ENCODE results near the gene HAUS7. TPM values are rescaled to one million over a fixed set of nuclear protein-coding genes. Genes with fewer than 3 reads are reported as not detected.

Gene HAUS7
- total RNA-seq, 1 experiment from 2014 or later = 59.9 TPM

DNA sequence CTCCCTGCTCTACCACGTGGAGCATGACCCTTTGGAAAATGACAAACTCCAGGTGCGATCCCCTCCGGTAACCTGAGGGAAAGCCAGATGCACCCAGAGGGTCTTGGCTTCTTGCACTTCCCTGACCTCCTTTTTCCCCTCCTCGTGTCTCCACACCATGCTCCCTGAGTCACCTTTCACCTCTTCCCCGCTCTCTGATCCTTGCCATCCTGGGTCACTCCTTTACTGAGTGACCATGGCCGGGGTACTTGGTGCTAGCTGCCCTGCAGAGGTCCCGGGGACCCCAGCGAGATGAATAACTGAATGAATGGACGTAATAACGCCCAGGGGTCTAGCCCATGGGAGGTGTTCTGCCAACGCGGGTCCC lies 59.5 kb downstream of the HAUS7 start:
- Histone ChIP-seq H3K4me3 (ENCODE audit: low read depth in 2 of 2, low read length in 2 of 2) (peak overlapping the region; percentile 36 to 43), H3K4me1 (ENCODE audit: control insufficient read depth, insufficient read depth, low read length) (no peaks in the 10 kb centered on the region), H3K27ac (ENCODE audit: low read length) (no peak overlapping the region), H3K27me3 (ENCODE audit: control insufficient read depth, insufficient read depth, low read length) (no peaks in the 10 kb centered on the region; the same call in 1 of the 2 replicates), H3K9me3 (ENCODE audit: control insufficient read depth, insufficient read depth, low read depth, low read length) (no peaks in the 10 kb centered on the region), H3K36me3 (ENCODE audit: control insufficient read depth, insufficient read depth, low read length) (no peaks in the 10 kb centered on the region)
- intact Hi-C loops (cut with micrococcal nuclease; ENCODE audit: unreplicated experiment) = no loop called here
- no peak for DNase-seq (ENCODE audit: low read depth, low spot score)
- TF ChIP-seq, protein P1, sequence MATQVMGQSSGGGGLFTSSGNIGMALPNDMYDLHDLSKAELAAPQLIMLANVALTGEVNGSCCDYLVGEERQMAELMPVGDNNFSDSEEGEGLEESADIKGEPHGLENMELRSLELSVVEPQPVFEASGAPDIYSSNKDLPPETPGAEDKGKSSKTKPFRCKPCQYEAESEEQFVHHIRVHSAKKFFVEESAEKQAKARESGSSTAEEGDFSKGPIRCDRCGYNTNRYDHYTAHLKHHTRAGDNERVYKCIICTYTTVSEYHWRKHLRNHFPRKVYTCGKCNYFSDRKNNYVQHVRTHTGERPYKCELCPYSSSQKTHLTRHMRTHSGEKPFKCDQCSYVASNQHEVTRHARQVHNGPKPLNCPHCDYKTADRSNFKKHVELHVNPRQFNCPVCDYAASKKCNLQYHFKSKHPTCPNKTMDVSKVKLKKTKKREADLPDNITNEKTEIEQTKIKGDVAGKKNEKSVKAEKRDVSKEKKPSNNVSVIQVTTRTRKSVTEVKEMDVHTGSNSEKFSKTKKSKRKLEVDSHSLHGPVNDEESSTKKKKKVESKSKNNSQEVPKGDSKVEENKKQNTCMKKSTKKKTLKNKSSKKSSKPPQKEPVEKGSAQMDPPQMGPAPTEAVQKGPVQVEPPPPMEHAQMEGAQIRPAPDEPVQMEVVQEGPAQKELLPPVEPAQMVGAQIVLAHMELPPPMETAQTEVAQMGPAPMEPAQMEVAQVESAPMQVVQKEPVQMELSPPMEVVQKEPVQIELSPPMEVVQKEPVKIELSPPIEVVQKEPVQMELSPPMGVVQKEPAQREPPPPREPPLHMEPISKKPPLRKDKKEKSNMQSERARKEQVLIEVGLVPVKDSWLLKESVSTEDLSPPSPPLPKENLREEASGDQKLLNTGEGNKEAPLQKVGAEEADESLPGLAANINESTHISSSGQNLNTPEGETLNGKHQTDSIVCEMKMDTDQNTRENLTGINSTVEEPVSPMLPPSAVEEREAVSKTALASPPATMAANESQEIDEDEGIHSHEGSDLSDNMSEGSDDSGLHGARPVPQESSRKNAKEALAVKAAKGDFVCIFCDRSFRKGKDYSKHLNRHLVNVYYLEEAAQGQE (IDR thresholded peaks at IDR 0.05; ENCODE audit: insufficient read depth in 1 of 2, low read depth in 2 of 2, low read length in 1 of 2) = no peak
- TF ChIP-seq, protein P2, sequence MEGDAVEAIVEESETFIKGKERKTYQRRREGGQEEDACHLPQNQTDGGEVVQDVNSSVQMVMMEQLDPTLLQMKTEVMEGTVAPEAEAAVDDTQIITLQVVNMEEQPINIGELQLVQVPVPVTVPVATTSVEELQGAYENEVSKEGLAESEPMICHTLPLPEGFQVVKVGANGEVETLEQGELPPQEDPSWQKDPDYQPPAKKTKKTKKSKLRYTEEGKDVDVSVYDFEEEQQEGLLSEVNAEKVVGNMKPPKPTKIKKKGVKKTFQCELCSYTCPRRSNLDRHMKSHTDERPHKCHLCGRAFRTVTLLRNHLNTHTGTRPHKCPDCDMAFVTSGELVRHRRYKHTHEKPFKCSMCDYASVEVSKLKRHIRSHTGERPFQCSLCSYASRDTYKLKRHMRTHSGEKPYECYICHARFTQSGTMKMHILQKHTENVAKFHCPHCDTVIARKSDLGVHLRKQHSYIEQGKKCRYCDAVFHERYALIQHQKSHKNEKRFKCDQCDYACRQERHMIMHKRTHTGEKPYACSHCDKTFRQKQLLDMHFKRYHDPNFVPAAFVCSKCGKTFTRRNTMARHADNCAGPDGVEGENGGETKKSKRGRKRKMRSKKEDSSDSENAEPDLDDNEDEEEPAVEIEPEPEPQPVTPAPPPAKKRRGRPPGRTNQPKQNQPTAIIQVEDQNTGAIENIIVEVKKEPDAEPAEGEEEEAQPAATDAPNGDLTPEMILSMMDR (IDR thresholded peaks at IDR 0.05) = no peak
- TF ChIP-seq TCF7L2 (IDR thresholded peaks at IDR 0.05; ENCODE audit: low read depth, low read length) (no peak), SIN3A (IDR thresholded peaks at IDR 0.05; ENCODE audit: borderline replicate concordance, insufficient read depth, low read depth, low read length) (no peak), POLR2AphosphoS5 (IDR thresholded peaks at IDR 0.05; ENCODE audit: low read depth, low read length) (no peak)
- no TSS peak for BruUV-seq (replicated peaks)
- in situ Hi-C loops (cut with HindIII; ENCODE audit: low pct_unique_long_range_greater_than_20kb, low sequenced_read_pairs) = no loop called here
- ChIA-PET CTCF (no interaction called here), POLR2A (no interaction called here)
- ATAC-seq = no peak

DNA sequence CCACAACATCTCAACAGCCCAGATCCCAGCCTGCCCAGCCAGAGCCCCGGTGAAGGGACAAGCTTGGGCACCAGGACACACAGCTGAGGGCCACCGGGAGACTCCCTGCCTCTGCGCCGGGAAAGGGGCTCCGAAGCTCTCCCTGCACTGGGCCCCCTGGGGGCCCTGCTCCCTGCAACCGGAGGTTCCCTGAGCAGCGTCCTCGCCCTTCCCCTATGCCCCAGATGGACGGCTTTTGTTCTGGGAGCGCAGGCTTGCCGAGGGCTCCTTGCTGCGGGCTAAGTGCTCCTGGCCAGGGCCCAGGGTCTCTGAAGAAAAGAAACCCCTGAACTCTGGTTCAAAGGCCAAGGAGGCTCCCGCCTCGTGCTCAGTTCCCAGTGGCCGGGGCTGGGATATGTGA lies 60.0 kb downstream of the HAUS7 start:
- in situ Hi-C loops (cut with HindIII; ENCODE audit: low pct_unique_long_range_greater_than_20kb, low sequenced_read_pairs) = no loop called here
- DNase-seq (ENCODE audit: low read depth, low spot score) (no peak), ATAC-seq (no peak)
- CTCF ChIA-PET = no interaction called here
- no peak overlapping the region for H3K27ac ChIP-seq (ENCODE audit: low read length)
- H3K27me3 ChIP-seq (ENCODE audit: control insufficient read depth, insufficient read depth, low read length) = no peaks in the 10 kb centered on the region; the same call in 1 of the 2 replicates
- intact Hi-C loops (cut with micrococcal nuclease; ENCODE audit: unreplicated experiment) = no loop called here
- H3K4me1 ChIP-seq (ENCODE audit: control insufficient read depth, insufficient read depth, low read length) = no peaks in the 10 kb centered on the region
- no TSS peak for BruUV-seq (replicated peaks)
- no peak overlapping the region for H3K4me3 ChIP-seq (ENCODE audit: low read depth in 2 of 2, low read length in 2 of 2)
- H3K36me3 ChIP-seq (ENCODE audit: control insufficient read depth, insufficient read depth, low read length) = no peaks in the 10 kb centered on the region
- no peaks in the 10 kb centered on the region for H3K9me3 ChIP-seq (ENCODE audit: control insufficient read depth, insufficient read depth, low read depth, low read length)
- POLR2A ChIA-PET = no interaction called here
- no peak for TF ChIP-seq POLR2AphosphoS5 (IDR thresholded peaks at IDR 0.05; ENCODE audit: low read depth, low read length)
- TF ChIP-seq, protein P1 (IDR thresholded peaks at IDR 0.05; ENCODE audit: insufficient read depth in 1 of 2, low read depth in 2 of 2, low read length in 1 of 2) = no peak
- no peak for TF ChIP-seq TCF7L2 (IDR thresholded peaks at IDR 0.05; ENCODE audit: low read depth, low read length)
- TF ChIP-seq, protein P2 (IDR thresholded peaks at IDR 0.05) = no peak
- TF ChIP-seq SIN3A (IDR thresholded peaks at IDR 0.05; ENCODE audit: borderline replicate concordance, insufficient read depth, low read depth, low read length) = no peak
